ENCODE results near the gene KIF25.
"Not testable (repeated sequence)": the region's sequence is repeated elsewhere in the genome, so short reads cannot be mapped to it uniquely, and the experiment has no call there.

The KIF25 gene

GRCh38 chr6:168063431-168063830 is 66.0 kb downstream of the KIF25 start:
- DNase-seq (ENCODE audit: low read depth, low spot score): no peak

DNA sequence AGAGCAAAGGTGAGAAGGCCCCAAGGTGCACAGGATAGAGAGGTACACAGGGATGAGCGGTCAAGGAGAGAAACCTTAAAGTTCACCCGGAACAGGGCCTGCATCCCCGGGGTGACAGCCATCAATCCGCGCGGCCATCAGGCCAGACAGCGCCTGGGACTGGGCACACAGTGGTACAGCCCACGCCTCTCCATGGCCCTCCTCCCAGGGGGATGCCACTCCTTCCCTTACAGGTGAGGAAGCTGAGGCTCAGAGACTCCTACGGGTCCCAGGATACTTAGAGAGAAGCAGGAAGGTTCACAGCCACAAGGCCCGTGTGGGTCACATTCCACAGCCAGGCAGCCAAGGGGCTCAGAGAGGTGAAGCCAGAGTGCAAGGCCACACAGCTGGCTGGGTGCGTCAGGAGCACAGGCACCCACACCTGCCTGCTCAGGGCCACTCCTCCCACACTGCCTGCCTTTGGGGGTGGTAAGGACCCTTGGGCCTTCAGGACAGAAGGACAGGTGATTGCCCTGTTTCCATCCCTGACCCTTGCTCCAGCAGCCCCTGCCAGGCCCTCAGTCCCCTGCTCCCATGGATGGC is 66.8 kb downstream of the KIF25 start:
- no peak for DNase-seq (ENCODE audit: low read depth, low spot score)

GRCh38 chr6:168067081-168067759 is 69.7 kb downstream of the KIF25 start:
- no peak for DNase-seq (ENCODE audit: low read depth, low spot score)

GRCh38 chr6:168070804-168071203 is 73.3 kb downstream of the KIF25 start:
- DNase-seq (ENCODE audit: low read depth, low spot score): no peak

DNA sequence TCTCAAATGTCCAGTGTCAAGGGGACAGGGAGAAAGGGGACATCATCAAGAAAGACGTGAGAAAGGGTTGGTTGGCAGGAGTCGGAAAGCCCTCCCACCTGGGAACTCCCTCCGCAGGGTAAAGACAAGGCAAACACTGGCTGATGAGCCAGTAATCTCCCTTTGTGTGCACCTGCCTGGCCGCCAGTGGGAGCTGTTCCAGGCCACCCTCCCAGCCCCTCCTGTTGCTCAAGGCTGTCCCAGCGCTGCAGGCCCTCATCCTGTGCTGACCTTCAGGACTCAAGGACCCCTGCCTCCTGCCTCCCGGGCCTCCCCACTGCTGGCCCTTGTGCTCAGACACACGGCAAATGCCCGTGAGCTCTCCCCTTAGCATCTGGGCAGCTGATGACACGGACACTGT is 74.1 kb downstream of the KIF25 start:
- no peak for DNase-seq (ENCODE audit: low read depth, low spot score)

DNA sequence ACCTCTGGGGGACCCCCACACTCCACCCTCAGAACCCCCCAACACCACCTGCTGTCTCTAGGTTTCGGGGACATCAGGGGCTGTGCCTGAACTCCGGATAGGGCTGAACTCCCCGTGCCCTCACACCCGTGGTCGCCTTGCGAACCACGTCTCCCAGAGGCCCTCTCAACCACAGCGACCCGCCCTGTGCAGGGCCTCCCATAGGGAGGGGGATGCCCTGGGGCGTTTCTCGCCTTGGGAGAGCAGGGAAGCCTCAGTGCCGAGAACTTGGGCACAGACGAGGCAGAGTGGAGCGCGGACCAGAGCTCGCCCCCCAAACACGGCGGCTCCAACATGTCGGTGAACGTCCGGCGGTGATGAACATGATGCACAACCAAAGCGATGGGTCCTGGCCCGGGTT is 74.8 kb downstream of the KIF25 start:
- DNase-seq (ENCODE audit: low read depth, low spot score): no peak

DNA sequence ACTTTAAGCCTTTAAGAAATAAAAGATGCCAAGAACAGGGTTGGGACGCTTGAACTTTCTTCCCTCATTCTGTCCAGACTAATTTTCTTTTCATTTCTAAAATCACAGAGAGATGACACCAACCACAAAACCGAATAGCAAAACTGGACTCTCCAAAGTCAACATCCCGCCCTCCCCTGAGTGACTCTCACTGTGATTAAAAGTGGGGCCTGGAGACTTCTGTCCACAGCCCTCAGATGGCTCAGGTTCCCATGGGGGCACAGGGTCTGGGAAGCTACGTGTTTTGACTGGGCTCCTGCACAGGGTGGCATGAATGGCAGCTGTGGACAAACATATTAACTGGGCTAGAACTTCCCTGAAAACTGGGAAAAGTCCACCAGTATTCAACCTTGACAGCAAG is 75.3 kb downstream of the KIF25 start:
- DNase-seq (ENCODE audit: low read depth, low spot score): no peak

GRCh38 chr6:168073937-168074730 is 76.7 kb downstream of the KIF25 start:
- DNase-seq (ENCODE audit: low read depth, low spot score): no peak

DNA sequence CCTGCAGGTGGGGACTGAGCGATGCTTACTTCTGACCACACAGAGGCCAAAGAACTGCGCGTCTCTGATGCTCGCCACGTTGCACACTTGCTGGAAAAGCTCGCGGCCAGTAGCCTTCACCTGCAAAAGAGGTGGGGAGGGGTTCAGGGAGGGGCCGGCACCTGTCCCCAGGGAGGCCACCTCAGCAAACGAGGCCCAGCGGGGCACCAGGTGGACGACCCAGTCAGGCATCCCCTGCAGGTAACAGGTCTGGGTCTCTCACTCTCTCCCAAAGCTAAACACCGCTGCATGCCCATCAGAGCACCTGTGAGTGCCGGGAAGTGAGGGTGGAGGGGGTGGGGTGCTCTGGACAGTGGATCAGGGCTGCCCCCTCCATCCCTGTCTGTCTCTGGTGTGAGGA is 77.7 kb downstream of the KIF25 start:
- no peak for DNase-seq (ENCODE audit: low read depth, low spot score)

GRCh38 chr6:168075787-168076202 is 78.3 kb downstream of the KIF25 start:
- no peak for DNase-seq (ENCODE audit: low read depth, low spot score)

DNA sequence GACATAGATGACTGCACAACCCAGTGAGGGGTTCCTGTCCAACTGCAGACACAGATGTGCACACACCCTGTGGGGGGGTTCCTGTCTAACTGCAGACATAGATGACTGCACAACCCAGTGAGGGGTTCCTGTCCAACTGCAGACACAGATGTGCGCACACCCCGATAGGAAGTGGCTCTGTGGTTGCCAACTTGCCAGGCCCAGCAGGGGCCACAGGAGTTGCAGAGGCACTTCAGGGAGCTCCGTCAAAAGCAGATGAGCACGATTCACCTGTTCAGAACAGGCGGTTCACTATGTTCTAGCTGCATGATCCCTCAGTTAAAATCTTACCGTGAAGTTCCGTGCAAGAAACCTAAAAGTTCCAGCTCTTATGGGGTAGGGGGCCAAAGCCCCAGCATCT is 79.9 kb downstream of the KIF25 start:
- DNase-seq (ENCODE audit: low read depth, low spot score): not testable (repeated sequence)

DNA sequence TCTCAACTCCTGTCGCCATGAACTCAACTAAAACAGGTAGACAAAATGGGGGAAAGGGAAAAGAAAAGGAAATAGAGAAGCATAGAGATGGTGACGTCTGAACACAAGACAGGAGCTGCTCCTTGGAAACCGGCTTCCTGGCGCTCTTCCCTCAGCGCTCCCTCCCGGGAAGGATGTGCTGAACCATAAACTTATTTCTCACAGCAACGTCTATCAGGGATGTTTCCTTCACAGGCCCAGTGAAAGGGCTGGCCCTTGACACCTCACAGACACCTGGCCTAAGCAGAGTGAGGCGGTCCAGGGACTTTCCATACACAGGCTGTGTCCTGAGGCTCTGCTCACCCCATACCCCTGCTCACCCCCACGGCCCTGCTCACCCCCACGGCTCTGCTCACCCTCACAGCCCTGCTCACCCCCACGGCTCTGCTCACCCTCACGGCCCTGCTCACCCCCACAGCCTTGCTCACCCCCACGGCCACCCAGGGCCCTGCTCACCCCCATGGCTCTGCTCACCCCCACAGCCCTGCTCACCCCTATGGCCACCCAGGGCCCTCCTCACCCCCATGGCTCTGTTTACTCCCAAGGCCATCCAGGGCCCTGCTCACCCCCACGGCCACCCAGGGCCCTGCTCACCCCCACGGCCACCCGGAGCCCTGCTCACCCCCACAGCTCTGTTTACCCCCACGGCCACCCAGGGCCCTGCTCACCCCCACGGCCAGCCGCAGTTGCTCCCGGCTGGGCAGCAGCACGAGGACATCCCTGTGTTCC is 80.9 kb downstream of the KIF25 start:
- DNase-seq (ENCODE audit: low read depth, low spot score): no peak

GRCh38 chr6:168078943-168079405 is 81.5 kb downstream of the KIF25 start, which contains the start of gene FRMD1:
Gene FRMD1, minus strand, starts transcription at chr6:168079212. Its CDS starts 118 bp downstream, at chr6:168079094.
- DNase-seq (ENCODE audit: low read depth, low spot score): no peak

- no peak for DNase-seq (ENCODE audit: low read depth, low spot score)
Observed at GRCh38 chr6:168080393-168081077, 83.1 kb downstream of the KIF25 start.

DNA sequence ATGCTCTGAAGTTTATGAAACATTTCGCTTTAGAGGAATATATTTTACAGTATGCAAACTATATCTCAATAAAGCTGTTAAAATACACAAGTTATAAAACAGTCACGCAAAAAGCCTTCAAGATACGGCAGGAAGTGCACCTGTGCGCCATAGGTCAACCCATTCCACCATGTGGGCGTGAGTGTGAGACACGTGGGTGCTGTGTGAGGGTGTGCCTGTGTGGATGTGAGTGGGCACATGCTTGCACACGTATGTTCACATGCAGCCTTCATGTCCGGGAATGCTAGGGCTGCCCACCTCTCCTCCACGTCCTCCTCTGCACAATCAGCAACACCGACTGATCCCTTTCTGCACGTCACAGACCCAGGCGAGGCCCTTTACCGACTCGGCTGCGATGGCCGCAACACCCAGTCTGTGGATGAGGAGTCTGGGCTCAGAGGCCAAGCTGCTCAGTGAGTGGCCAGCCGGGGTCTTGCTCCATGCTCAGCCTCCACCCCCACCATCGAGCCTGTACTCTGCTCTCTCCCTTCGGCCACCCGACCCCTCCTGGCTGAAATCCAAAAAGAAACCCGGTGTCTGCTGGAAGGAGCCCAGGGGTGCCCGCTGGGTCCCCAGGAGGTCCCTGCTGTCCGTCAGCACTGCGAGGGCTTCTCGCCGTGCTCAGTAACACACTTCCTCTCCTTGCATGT is 84.5 kb downstream of the KIF25 start:
- no peak for DNase-seq (ENCODE audit: low read depth, low spot score)

DNA sequence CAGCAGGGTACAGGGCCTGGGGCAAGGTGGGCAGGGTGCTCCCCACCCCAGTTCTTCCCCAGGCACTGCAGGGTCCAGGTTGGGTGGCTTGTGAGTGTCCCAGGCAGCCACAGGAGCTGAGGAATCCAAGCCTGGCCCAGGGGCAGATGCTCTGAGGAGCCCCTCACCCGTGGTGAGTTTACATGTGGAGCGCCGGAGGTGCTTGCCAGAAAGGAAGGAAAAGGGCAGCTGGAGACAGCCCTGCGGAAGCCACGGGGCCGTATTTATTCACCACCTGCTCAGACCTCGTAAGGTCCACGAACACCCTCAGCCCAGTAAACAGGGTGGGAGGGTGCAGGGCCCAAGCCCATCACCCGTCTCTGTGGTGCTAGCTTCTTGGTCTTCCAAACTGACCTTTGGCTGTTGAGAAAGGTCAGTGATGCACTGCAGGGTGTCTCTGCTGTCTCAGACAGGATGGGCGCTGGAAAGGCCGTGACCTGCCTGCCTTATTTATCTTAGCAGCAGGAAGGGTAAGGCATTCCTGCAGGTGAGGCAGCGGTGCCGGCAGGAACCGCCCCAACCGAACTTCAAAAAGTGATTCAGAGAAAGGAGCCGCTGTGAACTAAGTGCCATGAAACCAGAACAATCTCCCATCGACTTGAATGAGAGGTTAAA is 85.5 kb downstream of the KIF25 start:
- no peak for DNase-seq (ENCODE audit: low read depth, low spot score)

GRCh38 chr6:168083514-168083885 is 86.0 kb downstream of the KIF25 start:
- no peak for DNase-seq (ENCODE audit: low read depth, low spot score)

GRCh38 chr6:168084465-168085160 is 87.1 kb downstream of the KIF25 start:
- no peak for DNase-seq (ENCODE audit: low read depth, low spot score)

DNA sequence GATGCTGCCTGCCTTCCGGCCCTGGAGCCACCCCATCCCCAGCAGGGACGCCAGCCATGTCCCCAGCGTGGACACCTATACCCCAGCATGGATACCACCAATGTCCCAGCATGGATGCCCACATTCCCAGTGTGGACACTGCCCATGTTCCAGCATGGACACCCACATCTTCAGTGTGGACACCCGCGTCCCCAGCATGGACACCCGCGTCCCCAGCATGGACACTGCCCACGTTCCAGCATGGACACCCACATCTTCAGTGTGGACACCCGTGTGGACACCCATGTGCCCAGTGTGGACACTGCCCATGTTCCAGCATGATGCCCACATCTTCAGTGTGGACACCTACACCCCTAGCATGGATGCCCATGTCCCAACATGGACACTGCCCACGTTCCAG is 88.6 kb downstream of the KIF25 start:
- no peak for DNase-seq (ENCODE audit: low read depth, low spot score)

DNA sequence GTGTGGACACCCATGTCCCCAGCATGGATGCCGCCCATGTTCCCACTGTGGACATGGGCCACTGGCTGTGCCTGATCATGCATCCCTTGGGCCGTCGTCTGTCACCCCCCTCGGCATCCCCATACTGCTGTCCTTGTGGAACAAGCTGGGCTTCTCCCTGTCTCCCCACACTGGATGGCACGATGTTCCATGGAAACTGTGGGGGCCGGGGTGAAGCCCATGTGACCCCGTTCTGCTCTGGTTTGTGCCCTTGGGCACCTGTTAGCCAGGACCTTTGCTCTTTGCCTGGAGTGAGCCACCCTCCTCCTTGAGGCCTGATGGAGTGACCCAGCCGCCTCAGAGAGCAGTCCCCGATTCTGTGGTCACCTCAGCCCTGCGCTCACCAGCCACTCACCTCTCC is 89.1 kb downstream of the KIF25 start:
- DNase-seq (ENCODE audit: low read depth, low spot score): no peak

Measured in activated naive CD8-positive, alpha-beta T cell treated with anti-CD3 and anti-CD28 coated beads, Interleukin-2, amount 50 U/mL, for 16 hours (primary cell).